Measurements from ENCODE around the gene RPL13A.
"Not testable (repeated sequence)": the region's sequence is repeated elsewhere in the genome, so short reads cannot be mapped to it uniquely, and the experiment has no call there.

The RPL13A gene

GRCh38 chr19:49456326-49456725 is 31.1 kb upstream of the RPL13A start:
- DNase-seq (ENCODE audit: low read depth in 2 of 2): no peak

- no peak for DNase-seq (ENCODE audit: low read depth in 2 of 2)
Observed at GRCh38 chr19:49458567-49458903, 28.9 kb upstream of the RPL13A start.

- no peak for DNase-seq (ENCODE audit: low read depth in 2 of 2)
Observed at GRCh38 chr19:49459388-49459787, 28.0 kb upstream of the RPL13A start.

GRCh38 chr19:49461130-49461529 is 26.3 kb upstream of the RPL13A start:
- DNase-seq (ENCODE audit: low read depth in 2 of 2): not testable (repeated sequence)

GRCh38 chr19:49461656-49462055 is 25.8 kb upstream of the RPL13A start:
- no peak for DNase-seq (ENCODE audit: low read depth in 2 of 2)

- DNase-seq (ENCODE audit: low read depth in 2 of 2): no peak
Observed at GRCh38 chr19:49462492-49462891, 24.9 kb upstream of the RPL13A start.

- no peak for DNase-seq (ENCODE audit: low read depth in 2 of 2)
Observed at GRCh38 chr19:49463960-49464740, 23.3 kb upstream of the RPL13A start.

GRCh38 chr19:49465371-49465770 is 22.0 kb upstream of the RPL13A start:
- no peak for DNase-seq (ENCODE audit: low read depth in 2 of 2)

- DNase-seq (ENCODE audit: low read depth in 2 of 2): no peak
Observed at GRCh38 chr19:49468199-49468598, 19.2 kb upstream of the RPL13A start.

- peak; percentile 51 to 76 for DNase-seq (ENCODE audit: low read depth in 2 of 2)
Observed at GRCh38 chr19:49468746-49469447, 18.5 kb upstream of the RPL13A start.

GRCh38 chr19:49469828-49470614 is 17.4 kb upstream of the RPL13A start:
- peak; percentile 55 to 77 for DNase-seq (ENCODE audit: low read depth in 2 of 2)

GRCh38 chr19:49470615-49470978 is 16.8 kb upstream of the RPL13A start:
- no peak for DNase-seq (ENCODE audit: low read depth in 2 of 2)

- DNase-seq (ENCODE audit: low read depth in 2 of 2): no peak
Observed at GRCh38 chr19:49472936-49473335, 14.5 kb upstream of the RPL13A start.

- not testable (repeated sequence) for DNase-seq (ENCODE audit: low read depth in 2 of 2)
Observed at GRCh38 chr19:49473501-49473867, 13.9 kb upstream of the RPL13A start.

GRCh38 chr19:49473868-49474541 is 13.4 kb upstream of the RPL13A start, which contains the start of gene FLT3LG:
Gene FLT3LG, plus strand, starts transcription at chr19:49474215. Its CDS starts 425 bp downstream, at chr19:49474640.
- peak; percentile 85 for DNase-seq (ENCODE audit: low read depth in 2 of 2)

- DNase-seq (ENCODE audit: low read depth in 2 of 2): no peak
Observed at GRCh38 chr19:49474542-49474924, 12.9 kb upstream of the RPL13A start.

GRCh38 chr19:49475191-49475917 is 12.1 kb upstream of the RPL13A start:
- no peak for DNase-seq (ENCODE audit: low read depth in 2 of 2)

GRCh38 chr19:49475995-49476880 is 11.2 kb upstream of the RPL13A start:
- DNase-seq (ENCODE audit: low read depth in 2 of 2): peak; percentile 76 to 79

- no peak for DNase-seq (ENCODE audit: low read depth in 2 of 2)
Observed at GRCh38 chr19:49479975-49480628, 7.3 kb upstream of the RPL13A start.

All from stimulated activated CD4-positive, alpha-beta T cell treated with anti-CD3 and anti-CD28 coated beads, Interleukin-4, amount 100 ng/mL, for 48 hours (primary cell).